ENCODE measurements around the gene C1QTNF8. TPM values are rescaled to one million over a fixed set of nuclear protein-coding genes. Genes with fewer than 3 reads are reported as not detected.
A peak's percentile ranks its signal among the peaks of the same experiment; 100 is the strongest.

The C1QTNF8 gene, protein sequence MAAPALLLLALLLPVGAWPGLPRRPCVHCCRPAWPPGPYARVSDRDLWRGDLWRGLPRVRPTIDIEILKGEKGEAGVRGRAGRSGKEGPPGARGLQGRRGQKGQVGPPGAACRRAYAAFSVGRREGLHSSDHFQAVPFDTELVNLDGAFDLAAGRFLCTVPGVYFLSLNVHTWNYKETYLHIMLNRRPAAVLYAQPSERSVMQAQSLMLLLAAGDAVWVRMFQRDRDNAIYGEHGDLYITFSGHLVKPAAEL
- under 1 TPM in 1 of 2 donors, not detected in 1; 0.74 TPM for total RNA-seq
- under 1 TPM in 1 of 2 donors, not detected in 1; 0.08 TPM for polyA plus RNA-seq
- long read RNA-seq, donor 1 = 0 reads
- long read RNA-seq, donor 2 = 0 reads
- long read RNA-seq, donor 3 = 0 reads
- long read RNA-seq, donor 4 = 0 reads
- long read RNA-seq, donor 5 = 0 reads

DNA sequence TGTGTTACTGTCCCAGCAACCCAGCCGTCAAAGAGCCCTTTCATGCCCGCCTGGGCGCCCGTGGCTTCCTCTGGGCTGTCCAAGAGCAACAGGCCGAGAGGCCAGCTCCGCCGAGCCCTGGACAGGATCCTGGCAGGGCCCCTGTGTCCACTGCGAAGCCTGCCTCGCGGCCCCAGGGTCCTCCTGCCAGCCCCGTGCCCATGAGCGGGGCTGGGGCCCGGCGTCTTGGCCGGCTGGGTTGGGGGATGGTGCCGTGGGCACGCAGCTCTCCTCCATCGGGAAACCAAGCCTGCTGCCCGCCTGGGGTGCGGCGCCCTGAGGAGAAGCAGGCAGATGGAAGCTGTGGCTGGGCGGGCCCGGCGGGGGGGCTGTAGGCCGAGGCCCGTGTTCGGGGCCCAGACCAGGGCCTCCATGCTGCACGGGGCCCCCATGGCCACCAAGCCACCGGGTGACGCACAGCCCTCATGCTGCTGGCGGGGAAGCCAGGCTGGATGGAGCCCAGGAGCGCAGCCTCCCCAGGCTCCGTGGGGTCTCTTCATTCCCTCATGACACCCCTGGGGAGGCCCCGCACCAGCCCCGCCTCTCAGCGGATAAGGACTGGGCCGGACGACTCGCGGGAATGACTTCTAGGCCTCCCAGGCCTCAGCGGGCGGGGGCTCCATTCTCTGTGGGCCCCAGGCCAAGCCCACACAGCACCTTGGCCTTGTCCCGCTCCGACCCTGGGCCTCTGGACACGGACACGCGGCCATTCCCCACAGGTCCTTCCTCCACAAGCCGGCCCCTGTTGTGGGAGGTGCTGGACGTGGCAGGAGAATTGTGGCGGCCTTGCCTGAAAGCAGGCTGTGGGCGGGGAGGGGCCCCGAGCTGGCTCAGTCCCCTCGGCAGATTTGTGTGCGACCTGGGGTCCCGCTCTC, at the start of gene C1QTNF8:
Gene C1QTNF8 (minus strand): TSS at position 76 of the 914 bp plus-strand sequence. CDS start 1,322 bp downstream, outside the sequence.
- no peaks in the 10 kb centered on the region for H3K4me1 ChIP-seq (ENCODE audit: control insufficient read depth in 5 of 5, insufficient read depth in 5 of 5, low read length in 5 of 5)
- 61 to 78% methylated on average over 53 to 55 of the region's 55 CpGs for WGBS, 2 donors
- peaks cover 0 to 14% (median 3%) of the 10 kb centered on the region in 3 donors for H3K27me3 ChIP-seq (ENCODE audit: control insufficient read depth in 3 of 3, insufficient read depth in 3 of 3, low read length in 2 of 3)
- H3K27ac ChIP-seq (ENCODE audit: low read depth in 1 of 2, low read length in 1 of 2) = peak within 1 kb of the TSS in 1 of 2 donors; percentile 81
- no peaks in the 10 kb centered on the region for H3K36me3 ChIP-seq (ENCODE audit: control insufficient read depth in 4 of 4, insufficient read depth in 4 of 4, low read length in 4 of 4)
- no peak within 1 kb of the TSS for H3K9ac ChIP-seq (ENCODE audit: insufficient read depth in 1 of 2, low read length in 2 of 2)
- no peaks in the 10 kb centered on the region for H3K9me3 ChIP-seq (ENCODE audit: control insufficient read depth in 4 of 4, insufficient read depth in 3 of 4, low read length in 3 of 4)
- H3K4me3 ChIP-seq = no peak within 1 kb of the TSS
- ATAC-seq (ENCODE audit: insufficient read depth, low FRiP score) = no peak
- no peak for DNase-seq
- TF ChIP-seq, protein P1, sequence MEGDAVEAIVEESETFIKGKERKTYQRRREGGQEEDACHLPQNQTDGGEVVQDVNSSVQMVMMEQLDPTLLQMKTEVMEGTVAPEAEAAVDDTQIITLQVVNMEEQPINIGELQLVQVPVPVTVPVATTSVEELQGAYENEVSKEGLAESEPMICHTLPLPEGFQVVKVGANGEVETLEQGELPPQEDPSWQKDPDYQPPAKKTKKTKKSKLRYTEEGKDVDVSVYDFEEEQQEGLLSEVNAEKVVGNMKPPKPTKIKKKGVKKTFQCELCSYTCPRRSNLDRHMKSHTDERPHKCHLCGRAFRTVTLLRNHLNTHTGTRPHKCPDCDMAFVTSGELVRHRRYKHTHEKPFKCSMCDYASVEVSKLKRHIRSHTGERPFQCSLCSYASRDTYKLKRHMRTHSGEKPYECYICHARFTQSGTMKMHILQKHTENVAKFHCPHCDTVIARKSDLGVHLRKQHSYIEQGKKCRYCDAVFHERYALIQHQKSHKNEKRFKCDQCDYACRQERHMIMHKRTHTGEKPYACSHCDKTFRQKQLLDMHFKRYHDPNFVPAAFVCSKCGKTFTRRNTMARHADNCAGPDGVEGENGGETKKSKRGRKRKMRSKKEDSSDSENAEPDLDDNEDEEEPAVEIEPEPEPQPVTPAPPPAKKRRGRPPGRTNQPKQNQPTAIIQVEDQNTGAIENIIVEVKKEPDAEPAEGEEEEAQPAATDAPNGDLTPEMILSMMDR (IDR thresholded peaks at IDR 0.05; ENCODE audit: control extremely low read depth, extremely low read depth) = no peak

- H3K4me1 ChIP-seq (ENCODE audit: control insufficient read depth in 5 of 5, insufficient read depth in 5 of 5, low read length in 5 of 5) = no peaks in the 10 kb centered on the region
- peaks cover 0 to 11% (median 0%) of the 10 kb centered on the region in 4 donors for H3K9me3 ChIP-seq (ENCODE audit: control insufficient read depth in 4 of 4, insufficient read depth in 3 of 4, low read length in 3 of 4)
- no peaks in the 10 kb centered on the region for H3K36me3 ChIP-seq (ENCODE audit: control insufficient read depth in 4 of 4, insufficient read depth in 4 of 4, low read length in 4 of 4)
- WGBS, 2 donors = 55 to 64% methylated on average over 30 of the region's 30 CpGs
- TF ChIP-seq, protein P1 (IDR thresholded peaks at IDR 0.05; ENCODE audit: control extremely low read depth, extremely low read depth) = no peak
- no peak for ATAC-seq (ENCODE audit: insufficient read depth, low FRiP score)
- H3K4me3 ChIP-seq = no peak overlapping the region
- no peak overlapping the region for H3K27ac ChIP-seq (ENCODE audit: low read depth in 1 of 2, low read length in 1 of 2)
- peaks cover 0 to 5% (median 0%) of the 10 kb centered on the region in 3 donors for H3K27me3 ChIP-seq (ENCODE audit: control insufficient read depth in 3 of 3, insufficient read depth in 3 of 3, low read length in 2 of 3)
- DNase-seq = no peak
- no peak overlapping the region for H3K9ac ChIP-seq (ENCODE audit: insufficient read depth in 1 of 2, low read length in 2 of 2)
Measured at GRCh38 chr16:1145383-1146100, 49.5 kb upstream of the C1QTNF8 start.

GRCh38 chr16:1144476-1145382, 48.7 kb upstream of the C1QTNF8 start:
- ATAC-seq (ENCODE audit: insufficient read depth, low FRiP score) (no peak), DNase-seq (no peak)
- TF ChIP-seq, protein P1 (IDR thresholded peaks at IDR 0.05; ENCODE audit: control extremely low read depth, extremely low read depth) = no peak
- Histone ChIP-seq H3K9me3 (ENCODE audit: control insufficient read depth in 4 of 4, insufficient read depth in 3 of 4, low read length in 3 of 4) (peaks cover 0 to 11% (median 0%) of the 10 kb centered on the region in 4 donors), H3K27ac (ENCODE audit: low read depth in 1 of 2, low read length in 1 of 2) (no peak overlapping the region), H3K27me3 (ENCODE audit: control insufficient read depth in 3 of 3, insufficient read depth in 3 of 3, low read length in 2 of 3) (peaks cover 0 to 5% (median 0%) of the 10 kb centered on the region in 3 donors), H3K36me3 (ENCODE audit: control insufficient read depth in 4 of 4, insufficient read depth in 4 of 4, low read length in 4 of 4) (no peaks in the 10 kb centered on the region), H3K9ac (ENCODE audit: insufficient read depth in 1 of 2, low read length in 2 of 2) (no peak overlapping the region), H3K4me1 (ENCODE audit: control insufficient read depth in 5 of 5, insufficient read depth in 5 of 5, low read length in 5 of 5) (no peaks in the 10 kb centered on the region), H3K4me3 (no peak overlapping the region)
- 72 to 76% methylated on average over 46 of the region's 46 CpGs for WGBS, 2 donors
